Measurements from ENCODE around the gene ING2.
"Not testable (repeated sequence)": the region's sequence is repeated elsewhere in the genome, so short reads cannot be mapped to it uniquely, and the experiment has no call there.

The ING2 gene, protein sequence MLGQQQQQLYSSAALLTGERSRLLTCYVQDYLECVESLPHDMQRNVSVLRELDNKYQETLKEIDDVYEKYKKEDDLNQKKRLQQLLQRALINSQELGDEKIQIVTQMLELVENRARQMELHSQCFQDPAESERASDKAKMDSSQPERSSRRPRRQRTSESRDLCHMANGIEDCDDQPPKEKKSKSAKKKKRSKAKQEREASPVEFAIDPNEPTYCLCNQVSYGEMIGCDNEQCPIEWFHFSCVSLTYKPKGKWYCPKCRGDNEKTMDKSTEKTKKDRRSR

DNA sequence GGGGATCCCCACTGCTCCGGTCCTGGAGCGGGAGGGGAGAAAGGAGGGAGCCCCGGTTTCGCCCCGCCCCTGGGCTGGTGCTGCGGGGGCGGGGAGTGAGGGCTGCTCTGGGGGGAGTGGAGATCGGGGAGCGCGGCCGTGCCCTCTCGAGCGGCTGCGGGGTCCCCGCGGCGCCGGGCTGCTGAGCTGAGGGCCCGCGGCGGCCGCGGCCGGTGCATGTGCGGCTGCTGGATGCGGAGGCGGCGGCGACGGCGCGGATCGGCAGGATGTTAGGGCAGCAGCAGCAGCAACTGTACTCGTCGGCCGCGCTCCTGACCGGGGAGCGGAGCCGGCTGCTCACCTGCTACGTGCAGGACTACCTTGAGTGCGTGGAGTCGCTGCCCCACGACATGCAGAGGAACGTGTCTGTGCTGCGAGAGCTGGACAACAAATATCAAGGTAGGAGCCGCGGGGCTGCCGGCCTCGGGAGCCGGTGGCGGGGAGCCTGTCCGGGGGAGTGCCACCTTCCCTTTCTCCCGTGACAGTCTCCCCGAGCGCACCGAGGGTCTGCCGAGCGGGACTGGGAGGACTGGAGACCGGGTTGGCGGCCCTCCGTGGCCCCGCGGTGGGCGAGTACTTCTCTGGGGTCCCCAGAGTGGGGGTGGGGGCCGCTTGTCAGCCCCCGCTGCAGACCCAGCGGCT is at the start of gene ING2:
TSS of gene ING2 (plus strand) at position 129 of the 681 bp plus-strand sequence. CDS start at position 267, 138 bp downstream.
- Histone ChIP-seq H3K4me1 (no peaks in the 10 kb centered on the region), H3K27ac (peak within 1 kb of the TSS; percentile 96), H3K4me2 (ENCODE audit: low read length) (peak within 1 kb of the TSS; percentile 99), H3K4me3 (ENCODE audit: low read depth, low read length) (peak within 1 kb of the TSS; percentile 88), H3K79me2 (no peaks in the 10 kb centered on the region), H3K9me3 (ENCODE audit: control insufficient read depth, low read length) (no peaks in the 10 kb centered on the region), H3K36me3 (ENCODE audit: control insufficient read depth, insufficient read depth, low read length) (no peaks in the 10 kb centered on the region), H2AFZ (peak within 1 kb of the TSS; percentile 96), H3K27me3 (ENCODE audit: control insufficient read depth, insufficient read depth, low read length) (no peaks in the 10 kb centered on the region), H3K9ac (peak within 1 kb of the TSS; percentile 67)
- TF ChIP-seq, protein P1, sequence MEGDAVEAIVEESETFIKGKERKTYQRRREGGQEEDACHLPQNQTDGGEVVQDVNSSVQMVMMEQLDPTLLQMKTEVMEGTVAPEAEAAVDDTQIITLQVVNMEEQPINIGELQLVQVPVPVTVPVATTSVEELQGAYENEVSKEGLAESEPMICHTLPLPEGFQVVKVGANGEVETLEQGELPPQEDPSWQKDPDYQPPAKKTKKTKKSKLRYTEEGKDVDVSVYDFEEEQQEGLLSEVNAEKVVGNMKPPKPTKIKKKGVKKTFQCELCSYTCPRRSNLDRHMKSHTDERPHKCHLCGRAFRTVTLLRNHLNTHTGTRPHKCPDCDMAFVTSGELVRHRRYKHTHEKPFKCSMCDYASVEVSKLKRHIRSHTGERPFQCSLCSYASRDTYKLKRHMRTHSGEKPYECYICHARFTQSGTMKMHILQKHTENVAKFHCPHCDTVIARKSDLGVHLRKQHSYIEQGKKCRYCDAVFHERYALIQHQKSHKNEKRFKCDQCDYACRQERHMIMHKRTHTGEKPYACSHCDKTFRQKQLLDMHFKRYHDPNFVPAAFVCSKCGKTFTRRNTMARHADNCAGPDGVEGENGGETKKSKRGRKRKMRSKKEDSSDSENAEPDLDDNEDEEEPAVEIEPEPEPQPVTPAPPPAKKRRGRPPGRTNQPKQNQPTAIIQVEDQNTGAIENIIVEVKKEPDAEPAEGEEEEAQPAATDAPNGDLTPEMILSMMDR (IDR thresholded peaks at IDR 0.05): no peak

- Histone ChIP-seq H3K4me1 (no peaks in the 10 kb centered on the region), H3K9ac (no peak overlapping the region), H3K4me3 (ENCODE audit: low read depth, low read length) (no peak overlapping the region), H3K36me3 (ENCODE audit: control insufficient read depth, insufficient read depth, low read length) (no peaks in the 10 kb centered on the region), H3K4me2 (ENCODE audit: low read length) (no peak overlapping the region), H2AFZ (no peak overlapping the region), H3K9me3 (ENCODE audit: control insufficient read depth, low read length) (no peaks in the 10 kb centered on the region), H3K27me3 (ENCODE audit: control insufficient read depth, insufficient read depth, low read length) (no peaks in the 10 kb centered on the region), H3K27ac (no peak overlapping the region), H3K79me2 (no peaks in the 10 kb centered on the region)
- TF ChIP-seq, protein P1 (IDR thresholded peaks at IDR 0.05): no peak
Measured at GRCh38 chr4:183455431-183456195, 49.2 kb upstream of the ING2 start.

DNA sequence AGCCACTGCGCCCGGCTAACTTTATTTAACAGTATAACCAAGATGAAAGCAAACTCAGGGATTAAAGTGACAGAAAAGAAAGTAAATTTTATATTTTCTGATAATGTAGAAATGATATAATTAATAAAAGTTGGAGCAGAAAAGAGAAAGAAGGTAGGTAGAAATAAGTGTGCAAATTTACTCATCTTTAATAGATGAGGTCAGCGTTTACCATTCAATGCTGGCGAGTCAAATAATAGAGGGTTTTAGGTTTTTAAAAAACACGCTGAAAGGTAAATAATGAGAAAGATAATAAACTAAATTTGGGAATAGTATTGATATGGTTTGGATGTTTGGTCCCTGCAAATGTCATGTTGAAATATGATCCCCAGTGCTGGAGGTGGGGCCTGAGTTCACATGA is 46.9 kb upstream of the ING2 start:
- no peak overlapping the region for H3K4me3 ChIP-seq (ENCODE audit: low read depth, low read length)
- H3K9me3 ChIP-seq (ENCODE audit: control insufficient read depth, low read length): no peaks in the 10 kb centered on the region
- H3K9ac ChIP-seq: no peak overlapping the region
- no peak overlapping the region for H3K4me2 ChIP-seq (ENCODE audit: low read length)
- H3K27me3 ChIP-seq (ENCODE audit: control insufficient read depth, insufficient read depth, low read length): no peaks in the 10 kb centered on the region
- no peak overlapping the region for H3K27ac ChIP-seq
- H3K36me3 ChIP-seq (ENCODE audit: control insufficient read depth, insufficient read depth, low read length): no peaks in the 10 kb centered on the region
- no peak overlapping the region for H2AFZ ChIP-seq
- H3K79me2 ChIP-seq: no peaks in the 10 kb centered on the region
- H3K4me1 ChIP-seq: no peaks in the 10 kb centered on the region
- TF ChIP-seq, protein P1 (IDR thresholded peaks at IDR 0.05): no peak

DNA sequence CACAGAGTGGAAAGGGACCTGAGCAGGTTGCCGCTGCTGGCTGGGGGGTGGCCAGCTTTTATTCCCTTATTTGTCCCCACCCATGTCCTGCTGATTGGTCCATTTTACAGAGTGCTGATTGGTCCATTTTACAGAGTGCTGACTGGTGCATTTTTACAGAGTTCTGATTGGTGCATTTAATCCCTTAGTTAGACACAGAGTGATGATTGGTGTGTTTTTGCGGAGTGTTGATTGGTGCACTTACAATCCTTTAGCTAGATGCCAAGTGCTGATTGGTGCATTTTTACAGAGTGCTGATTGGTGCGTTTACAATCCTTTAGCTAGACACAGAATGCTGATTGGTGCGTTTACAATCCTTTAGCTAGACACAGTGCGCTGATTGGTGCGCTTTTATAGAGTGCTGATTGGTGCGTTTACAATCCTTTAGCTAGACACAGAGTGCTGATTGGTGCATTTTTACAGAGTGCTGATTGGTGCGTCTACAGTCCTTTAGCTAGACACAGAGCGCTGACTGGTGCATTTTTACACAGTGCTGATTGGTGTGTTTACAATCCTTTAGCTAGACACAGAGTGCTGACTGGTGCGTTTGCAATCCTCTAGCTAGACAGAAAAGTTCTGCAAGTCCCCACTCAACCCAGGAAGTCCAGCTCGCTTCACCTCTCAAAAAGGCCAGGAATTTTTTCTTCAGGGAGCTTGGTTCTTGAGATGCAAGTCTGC is 40.8 kb upstream of the ING2 start:
- H3K4me2 ChIP-seq (ENCODE audit: low read length); H3K79me2 ChIP-seq; H3K36me3 ChIP-seq (ENCODE audit: control insufficient read depth, insufficient read depth, low read length); H3K9me3 ChIP-seq (ENCODE audit: control insufficient read depth, low read length); H3K27me3 ChIP-seq (ENCODE audit: control insufficient read depth, insufficient read depth, low read length); H3K27ac ChIP-seq; H2AFZ ChIP-seq; H3K4me1 ChIP-seq; H3K9ac ChIP-seq; H3K4me3 ChIP-seq (ENCODE audit: low read depth, low read length): not testable (repeated sequence)

DNA sequence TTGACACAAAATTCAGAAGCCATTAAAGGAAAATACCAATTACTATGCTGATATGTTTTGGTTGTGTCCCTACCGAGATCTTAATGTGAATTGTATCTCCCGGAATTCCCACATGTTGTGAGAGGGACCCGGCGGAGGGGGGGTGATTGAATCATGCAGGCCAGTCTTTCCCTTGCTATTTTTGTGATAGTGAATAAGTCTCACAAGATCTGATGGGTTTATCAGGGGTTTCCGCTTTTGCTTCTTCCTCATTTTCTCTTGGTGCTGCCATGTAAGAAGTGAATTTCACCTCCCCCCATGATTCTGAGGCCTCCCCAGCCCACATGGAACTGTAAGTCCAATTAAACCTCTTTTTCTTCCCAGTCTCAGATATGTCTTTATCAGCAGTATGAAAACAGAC is 39.0 kb upstream of the ING2 start:
- not testable (repeated sequence) for H3K4me3 ChIP-seq (ENCODE audit: low read depth, low read length); H3K27ac ChIP-seq; H3K27me3 ChIP-seq (ENCODE audit: control insufficient read depth, insufficient read depth, low read length); H3K4me2 ChIP-seq (ENCODE audit: low read length); H3K9ac ChIP-seq; H3K36me3 ChIP-seq (ENCODE audit: control insufficient read depth, insufficient read depth, low read length); H3K4me1 ChIP-seq; H3K9me3 ChIP-seq (ENCODE audit: control insufficient read depth, low read length); H2AFZ ChIP-seq; H3K79me2 ChIP-seq

Data from parathyroid adenoma (tissue), 2 donors.